Endothelial cell (in vitro differentiated cells): ENCODE results near the gene RINL. TPM values are rescaled to one million over a fixed set of nuclear protein-coding genes. Genes with fewer than 3 reads are reported as not detected.

Experiments
- DNase-seq: peaks from one replicate; pipeline ENCODE4 v3.0.0; 2021; ENCODE audit warnings: low spot score
- H3K27ac Mint-ChIP-seq: one replicate; pipeline ENCODE4 v1.8.0; 2021; ENCODE audit warnings: mixed read lengths, inconsistent platforms; ENCODE audit not compliant: unreplicated experiment
- H3K27me3 Mint-ChIP-seq: one replicate; pipeline ENCODE4 v1.8.0; 2021; ENCODE audit warnings: mild to moderate bottlenecking, moderate library complexity, mixed read lengths, inconsistent platforms; ENCODE audit not compliant: unreplicated experiment
- H3K36me3 Mint-ChIP-seq: one replicate; pipeline ENCODE4 v1.8.0; 2021; ENCODE audit warnings: mild to moderate bottlenecking, low read depth, mixed read lengths, inconsistent platforms; ENCODE audit not compliant: unreplicated experiment
- H3K4me1 Mint-ChIP-seq: one replicate; pipeline ENCODE4 v1.8.0; 2021; ENCODE audit warnings: mild to moderate bottlenecking, mixed read lengths, inconsistent platforms; ENCODE audit not compliant: unreplicated experiment
- H3K4me3 Mint-ChIP-seq: one replicate; pipeline ENCODE4 v1.8.0; 2021; ENCODE audit warnings: mild to moderate bottlenecking, mixed read lengths, inconsistent platforms; ENCODE audit not compliant: unreplicated experiment
- H3K9me3 Mint-ChIP-seq: one replicate; pipeline ENCODE4 v1.8.0; 2021; ENCODE audit warnings: mixed read lengths, inconsistent platforms; ENCODE audit not compliant: unreplicated experiment
- CTCF ChIP-seq: fragments of 200-600 bp; sonication (generic); IDR thresholded peaks from one replicate; pipeline ENCODE4 v1.5.0; 2021; ENCODE audit warnings: antibody characterized with exemption; ENCODE audit not compliant: unreplicated experiment
- total RNA-seq: library from RNA; stranded (reverse); fragmentation: NEBNext Ultra II Directional; extraction: Animal tissue kit (Norgen Biotek cat#: 25700); gene quantifications from one replicate; pipeline ENCODE4 v1.2.1, GENCODE V29; 2021; ENCODE audit not compliant: unreplicated experiment

Gene RINL
- total RNA-seq, 1 donor from 2014 or later, result 5.6 TPM

GRCh38 chr19:38911388-38912001 is 33.4 kb upstream of the RINL start:
- Mint-ChIP-seq H3K4me1 (peaks cover 6% of the 10 kb centered on the region), H3K27me3 (peaks cover 12% of the 10 kb centered on the region)
- TF ChIP-seq CTCF, result no peak

GRCh38 chr19:38910488-38910887 is 32.4 kb upstream of the RINL start:
- TF ChIP-seq CTCF, result no peak
- peaks cover 9% of the 10 kb centered on the region for H3K27me3 Mint-ChIP-seq
- peaks cover 3% of the 10 kb centered on the region for H3K4me1 Mint-ChIP-seq
- H3K9me3 Mint-ChIP-seq, result no peaks in the 10 kb centered on the region
- H3K4me3 Mint-ChIP-seq, result no peak overlapping the region
- H3K27ac Mint-ChIP-seq, result no peak overlapping the region
- peaks cover 14% of the 10 kb centered on the region for H3K36me3 Mint-ChIP-seq
- no peak for DNase-seq

More at GRCh38 chr19:38911388-38912001, 33.4 kb upstream of the RINL start:
- DNase-seq, result no peak
- H3K4me3 Mint-ChIP-seq, result no peak overlapping the region
- no peak overlapping the region for H3K27ac Mint-ChIP-seq
- no peaks in the 10 kb centered on the region for H3K9me3 Mint-ChIP-seq
- H3K36me3 Mint-ChIP-seq, result peaks cover 11% of the 10 kb centered on the region

- H3K27ac Mint-ChIP-seq, result no peak overlapping the region
- peaks cover 6% of the 10 kb centered on the region for H3K27me3 Mint-ChIP-seq
- no peak for TF ChIP-seq CTCF
- peaks cover 7% of the 10 kb centered on the region for H3K4me1 Mint-ChIP-seq
- H3K36me3 Mint-ChIP-seq, result peaks cover 23% of the 10 kb centered on the region
- H3K4me3 Mint-ChIP-seq, result no peak overlapping the region
- H3K9me3 Mint-ChIP-seq, result no peaks in the 10 kb centered on the region
- no peak for DNase-seq
Measured at GRCh38 chr19:38908911-38909310, 30.8 kb upstream of the RINL start.

GRCh38 chr19:38907670-38908069 is 29.6 kb upstream of the RINL start:
- peaks cover 3% of the 10 kb centered on the region for H3K27me3 Mint-ChIP-seq

More at GRCh38 chr19:38907670-38908069, 29.6 kb upstream of the RINL start:
- Mint-ChIP-seq H3K4me3 (peak overlapping the region; percentile 57), H3K4me1 (peaks cover 7% of the 10 kb centered on the region), H3K27ac (peak overlapping the region; percentile 50), H3K9me3 (no peaks in the 10 kb centered on the region), H3K36me3 (peaks cover 23% of the 10 kb centered on the region)
- no peak for TF ChIP-seq CTCF
- no peak for DNase-seq
